ENCODE data around the gene GAS6. TPM values are rescaled to one million over a fixed set of nuclear protein-coding genes. Genes with fewer than 3 reads are reported as not detected.
"Not testable (repeated sequence)": the region's sequence is repeated elsewhere in the genome, so short reads cannot be mapped to it uniquely, and the experiment has no call there.

Gene GAS6
- total and polyA plus RNA-seq, 2 experiments from 2014 or later = 822 to 1,035 TPM

- H3K36me3 ChIP-seq (ENCODE audit: low read depth) = peaks cover 47% of the 10 kb centered on the region
- no peaks in the 10 kb centered on the region for H3K27me3 ChIP-seq (replicated peaks; ENCODE audit: insufficient read depth)
- H2AFZ ChIP-seq = no peak overlapping the region
- no peak overlapping the region for H3K9ac ChIP-seq
- H3K4me3 ChIP-seq = no peak overlapping the region
- H3K9me2 ChIP-seq (ENCODE audit: insufficient read depth) = no peaks in the 10 kb centered on the region
- H3K4me1 ChIP-seq (ENCODE audit: insufficient read depth) = peaks cover 2% of the 10 kb centered on the region
- no peaks in the 10 kb centered on the region for H4K20me1 ChIP-seq (ENCODE audit: insufficient read depth)
- TF ChIP-seq EZH2phosphoT487 (IDR thresholded peaks at IDR 0.05; ENCODE audit: insufficient read depth, low read depth) (no peak), EZH2 (IDR thresholded peaks at IDR 0.05; ENCODE audit: insufficient read depth, poor library complexity, severe bottlenecking) (no peak)
- no peak overlapping the region for H3K4me2 ChIP-seq (ENCODE audit: unreplicated experiment)
- 95 to 96% methylated on average over 19 of the region's 19 CpGs for WGBS, 2 experiments (ENCODE audit: low coverage in 1 of 2, low lambda C conversion rate in 2 of 2, missing lambda C conversion rate in 2 of 2)
- in situ Hi-C loops (cut with MboI) = no loop called here
- H3K79me2 ChIP-seq (ENCODE audit: insufficient read depth) = no peaks in the 10 kb centered on the region; the same call in 1 of the 2 replicates
- no peak overlapping the region for H3K27ac ChIP-seq
- no peak for DNase-seq
- H3F3A ChIP-seq (ENCODE audit: insufficient read depth) = peaks cover 29% of the 10 kb centered on the region
- H3K9me3 ChIP-seq (ENCODE audit: low read depth) = no peaks in the 10 kb centered on the region
These were observed 36.9 kb downstream of the GAS6 start for GRCh38 chr13:113827021-113827420.

- H3K27me3 ChIP-seq (replicated peaks; ENCODE audit: insufficient read depth); in situ Hi-C loops (cut with MboI); H2AFZ ChIP-seq; H4K20me1 ChIP-seq (ENCODE audit: insufficient read depth); H3K27ac ChIP-seq; H3K9me3 ChIP-seq (ENCODE audit: low read depth); H3K4me3 ChIP-seq; H3K4me1 ChIP-seq (ENCODE audit: insufficient read depth); H3K9me2 ChIP-seq (ENCODE audit: insufficient read depth); DNase-seq; H3K4me2 ChIP-seq (ENCODE audit: unreplicated experiment); H3K79me2 ChIP-seq (ENCODE audit: insufficient read depth); H3K9ac ChIP-seq: not testable (repeated sequence)
- Histone ChIP-seq H3F3A (ENCODE audit: insufficient read depth) (peaks cover 35% of the 10 kb centered on the region), H3K36me3 (ENCODE audit: low read depth) (peaks cover 53% of the 10 kb centered on the region)
- WGBS, 2 experiments (ENCODE audit: low coverage in 1 of 2, low lambda C conversion rate in 2 of 2, missing lambda C conversion rate in 2 of 2) = 89 to 100% methylated on average over 1 to 35 of the region's 35 CpGs
These were observed 37.4 kb downstream of the GAS6 start for GRCh38 chr13:113826446-113826845.

- no peak overlapping the region for H3K4me3 ChIP-seq
- H3K9ac ChIP-seq = no peak overlapping the region
- H3K27me3 ChIP-seq (replicated peaks; ENCODE audit: insufficient read depth) = no peaks in the 10 kb centered on the region
- H3K36me3 ChIP-seq (ENCODE audit: low read depth) = peaks cover 53% of the 10 kb centered on the region
- no peak overlapping the region for H3K27ac ChIP-seq
- no peak overlapping the region for H2AFZ ChIP-seq
- TF ChIP-seq EZH2phosphoT487 (IDR thresholded peaks at IDR 0.05; ENCODE audit: insufficient read depth, low read depth) (no peak), EZH2 (IDR thresholded peaks at IDR 0.05; ENCODE audit: insufficient read depth, poor library complexity, severe bottlenecking) (no peak)
- in situ Hi-C loops (cut with MboI) = no loop called here
- no peaks in the 10 kb centered on the region for H4K20me1 ChIP-seq (ENCODE audit: insufficient read depth)
- WGBS, 2 experiments (ENCODE audit: low coverage in 1 of 2, low lambda C conversion rate in 2 of 2, missing lambda C conversion rate in 2 of 2) = 75 to 81% methylated on average over 15 to 16 of the region's 16 CpGs
- peaks cover 10% of the 10 kb centered on the region for H3K4me1 ChIP-seq (ENCODE audit: insufficient read depth)
- H3K4me2 ChIP-seq (ENCODE audit: unreplicated experiment) = no peak overlapping the region
- no peaks in the 10 kb centered on the region for H3K9me3 ChIP-seq (ENCODE audit: low read depth)
- H3K79me2 ChIP-seq (ENCODE audit: insufficient read depth) = no peaks in the 10 kb centered on the region; the same call in 1 of the 2 replicates
- no peak for DNase-seq
- H3K9me2 ChIP-seq (ENCODE audit: insufficient read depth) = no peaks in the 10 kb centered on the region
- H3F3A ChIP-seq (ENCODE audit: insufficient read depth) = peaks cover 35% of the 10 kb centered on the region
These were observed 38.0 kb downstream of the GAS6 start for GRCh38 chr13:113825841-113826240.

GRCh38 chr13:113823771-113824170 lies 40.1 kb downstream of the GAS6 start:
- Histone ChIP-seq H3K4me2 (ENCODE audit: unreplicated experiment) (no peak overlapping the region), H3F3A (ENCODE audit: insufficient read depth) (peaks cover 45% of the 10 kb centered on the region), H4K20me1 (ENCODE audit: insufficient read depth) (no peaks in the 10 kb centered on the region), H3K36me3 (ENCODE audit: low read depth) (peaks cover 44% of the 10 kb centered on the region), H3K4me1 (ENCODE audit: insufficient read depth) (peaks cover 23% of the 10 kb centered on the region), H3K9ac (no peak overlapping the region), H3K9me3 (ENCODE audit: low read depth) (no peaks in the 10 kb centered on the region), H2AFZ (no peak overlapping the region), H3K27ac (no peak overlapping the region), H3K4me3 (no peak overlapping the region), H3K79me2 (ENCODE audit: insufficient read depth) (no peaks in the 10 kb centered on the region; the same call in 1 of the 2 replicates), H3K27me3 (replicated peaks; ENCODE audit: insufficient read depth) (no peaks in the 10 kb centered on the region), H3K9me2 (ENCODE audit: insufficient read depth) (no peaks in the 10 kb centered on the region)
- 86 to 89% methylated on average over 13 to 19 of the region's 19 CpGs for WGBS, 2 experiments (ENCODE audit: low coverage in 1 of 2, low lambda C conversion rate in 2 of 2, missing lambda C conversion rate in 2 of 2)
- TF ChIP-seq EZH2phosphoT487 (IDR thresholded peaks at IDR 0.05; ENCODE audit: insufficient read depth, low read depth) (no peak), EZH2 (IDR thresholded peaks at IDR 0.05; ENCODE audit: insufficient read depth, poor library complexity, severe bottlenecking) (no peak)
- no peak for DNase-seq
- in situ Hi-C loops (cut with MboI) = no loop called here

Data from GM23248 (cell line).